GM18508 (cell line): Measurements from ENCODE around the gene CASP12.

Experiments used
- ATAC-seq: cut with Tn5 transposase; IDR thresholded peaks from one replicate; pipeline ENCODE4 v1.9.1; 2021; ENCODE audit warnings: moderate number of reproducible peaks; ENCODE audit not compliant: insufficient read depth, unreplicated experiment

CASP12 gene

DNA sequence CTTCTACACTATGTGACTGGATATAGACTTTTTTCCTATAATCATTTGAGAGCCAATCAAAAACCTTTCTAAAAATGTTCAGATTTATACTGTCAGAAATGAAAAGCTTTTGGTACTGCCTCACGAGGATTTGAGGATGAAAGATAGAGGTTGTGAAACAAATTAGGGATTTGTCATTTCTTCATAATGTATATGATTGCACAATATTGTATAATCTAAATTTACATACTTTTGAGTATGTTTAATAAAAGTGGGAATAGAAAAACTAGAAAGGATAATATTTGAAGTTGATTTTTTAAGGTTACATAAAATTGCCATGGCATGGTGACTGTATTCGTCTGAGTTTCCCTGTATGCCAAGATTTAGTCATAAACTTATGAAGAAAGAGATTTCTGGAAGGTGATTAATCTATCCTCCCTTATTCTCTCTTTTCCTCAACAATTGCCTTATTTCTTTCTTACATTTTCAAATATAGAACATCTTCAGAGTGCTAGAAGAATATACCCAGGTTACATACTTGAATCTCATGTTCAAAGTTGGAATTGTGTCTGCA is 56.2 kb downstream of the CASP12 start:
- no peak for ATAC-seq

DNA sequence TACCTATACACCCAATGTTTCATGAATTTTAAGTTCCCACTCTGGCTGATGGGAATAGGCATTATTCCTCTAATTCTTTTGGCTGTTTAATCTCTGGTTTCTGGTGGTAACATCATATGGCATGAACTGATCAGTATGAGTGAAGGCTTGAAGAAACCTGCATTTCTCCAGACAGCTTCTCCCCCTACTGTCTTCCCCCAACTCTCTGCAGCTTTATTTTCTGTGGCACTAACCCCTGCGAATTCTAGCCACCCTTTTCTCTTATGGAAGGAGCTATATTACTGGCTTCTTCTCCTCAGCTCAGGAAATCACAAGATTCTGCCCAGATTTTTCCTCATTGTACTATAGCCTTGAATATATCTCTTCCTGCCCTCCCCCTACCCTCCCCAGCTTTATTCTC is 57.1 kb downstream of the CASP12 start:
- no peak for ATAC-seq

DNA sequence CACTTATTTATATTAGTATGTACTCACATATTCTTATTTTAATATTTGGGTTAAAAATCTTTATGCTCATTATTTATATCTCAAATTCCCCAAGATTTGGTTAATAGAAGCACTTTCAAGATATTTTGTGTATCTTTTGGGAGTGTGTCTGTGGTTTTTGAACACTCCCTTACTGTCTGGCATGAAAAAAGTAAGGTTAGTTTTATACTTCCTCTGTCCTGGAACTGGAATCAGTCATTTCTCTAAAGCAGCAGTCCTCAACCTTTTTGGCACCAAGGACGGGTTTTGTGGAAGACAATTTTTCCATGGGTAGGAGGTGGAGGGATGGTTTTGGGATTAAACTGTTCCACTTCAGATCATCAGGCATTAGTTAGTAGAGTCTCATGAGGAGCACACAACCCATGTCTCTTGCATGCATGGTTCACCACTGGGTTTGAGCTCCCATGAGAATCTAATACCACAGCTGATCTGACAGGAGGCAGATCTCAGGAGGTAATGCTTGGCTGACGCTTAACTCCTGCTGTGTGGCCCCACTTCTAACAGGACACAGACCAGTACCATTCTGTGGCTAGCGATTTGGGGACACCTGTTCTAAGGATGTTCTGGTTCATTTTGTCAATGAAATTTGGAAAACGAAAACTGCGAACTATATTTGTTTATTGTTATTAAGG is 60.2 kb downstream of the CASP12 start:
- no peak for ATAC-seq

DNA sequence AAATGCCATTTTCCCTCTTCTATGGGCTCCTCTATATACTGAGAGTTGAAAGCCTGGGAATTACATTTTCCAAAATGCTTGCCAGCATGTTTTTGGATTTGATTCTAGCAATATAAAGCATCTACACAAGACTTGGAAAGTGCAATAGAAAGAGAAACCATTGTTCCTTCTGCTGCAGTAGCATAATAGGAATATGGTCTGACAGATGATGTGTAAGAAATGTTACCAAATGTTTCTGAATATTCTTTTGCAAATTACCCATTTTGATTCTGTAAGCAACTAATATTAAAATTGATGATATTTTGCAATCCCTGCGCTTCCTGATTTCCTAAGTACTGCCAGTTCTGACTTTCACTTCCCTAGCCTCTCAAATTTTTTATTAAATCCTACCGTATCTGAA is 61.6 kb downstream of the CASP12 start:
- ATAC-seq: no peak
